ENCODE results near the gene IFT57. TPM values are rescaled to one million over a fixed set of nuclear protein-coding genes. Genes with fewer than 3 reads are reported as not detected.

Gene IFT57
- total and polyA plus RNA-seq, 10 of the 15 experiments (the other 5 are each of a cell fraction or from before 2014, with no cell fraction given), result 1.8 to 25.0 (median 7.5) TPM

- no peak overlapping the region for H3K27ac ChIP-seq (ENCODE audit: control insufficient read depth, insufficient read depth)
- H4K20me1 ChIP-seq (ENCODE audit: control insufficient read depth, insufficient read depth), result no peaks in the 10 kb centered on the region
- H3K9me3 ChIP-seq (replicated peaks; ENCODE audit: control insufficient read depth, insufficient read depth, low read length), result no peaks in the 10 kb centered on the region
- no peak overlapping the region for H3K4me2 ChIP-seq (ENCODE audit: control insufficient read depth, insufficient read depth)
- H3K79me2 ChIP-seq (ENCODE audit: control insufficient read depth, insufficient read depth, low read length), result no peaks in the 10 kb centered on the region
- DNase-seq (ENCODE audit: low read depth, low spot score) (no peak), FAIRE-seq (no peak), ATAC-seq (no peak)
- H3K27me3 ChIP-seq (replicated peaks in 1 of 2; ENCODE audit: control insufficient read depth in 2 of 2, insufficient read depth in 2 of 2, low read length in 1 of 2), result no peaks in the 10 kb centered on the region
- 56% methylated on average over 2 of the region's 2 CpGs for WGBS (ENCODE audit: insufficient coverage, insufficient replicate concordance, low lambda C conversion rate, missing lambda C conversion rate)
- no peak overlapping the region for H3K9ac ChIP-seq (ENCODE audit: control insufficient read depth, insufficient read depth, low read length)
- H2AFZ ChIP-seq (ENCODE audit: control insufficient read depth, low read depth, low read length), result no peak overlapping the region
- no TSS peak for BruUV-seq (replicated peaks)
- no peaks in the 10 kb centered on the region for H3K4me1 ChIP-seq (ENCODE audit: control insufficient read depth, insufficient read depth, low read length)
- ChIA-PET SMC1A (ENCODE audit: uncharacterized antibody, unreplicated experiment) (no interaction called here), POLR2A (no interaction called here), CTCF (no interaction called here), RAD21 (ENCODE audit: unreplicated experiment) (no interaction called here)
- no peak for TF ChIP-seq CBFB (IDR thresholded peaks at IDR 0.05; ENCODE audit: low read depth)
- no peak for TF ChIP-seq SIX5 (IDR thresholded peaks at IDR 0.05; ENCODE audit: low read depth, low read length, severe bottlenecking)
- no peak for TF ChIP-seq STAT3 (IDR thresholded peaks at IDR 0.05; ENCODE audit: low read depth, low read length)
- no peak for TF ChIP-seq E2F4 (IDR thresholded peaks at IDR 0.05; ENCODE audit: low read depth, low read length)
- TF ChIP-seq ATF2 (IDR thresholded peaks at IDR 0.05; ENCODE audit: low read length), result no peak
- TF ChIP-seq ZNF687 (IDR thresholded peaks at IDR 0.05), result no peak
- no peak for TF ChIP-seq BRCA1 (IDR thresholded peaks at IDR 0.05; ENCODE audit: low read depth, low read length)
- no peak for TF ChIP-seq NFXL1 (IDR thresholded peaks at IDR 0.05; ENCODE audit: borderline replicate concordance)
- no peak for TF ChIP-seq ZBTB40 (IDR thresholded peaks at IDR 0.05; ENCODE audit: borderline replicate concordance)
- no peak for TF ChIP-seq NFIC (IDR thresholded peaks at IDR 0.05; ENCODE audit: low read depth, low read length)
- TF ChIP-seq CEBPB (IDR thresholded peaks at IDR 0.05; ENCODE audit: borderline replicate concordance in 1 of 2, low read depth in 2 of 2, low read length in 2 of 2), result no peak
- TF ChIP-seq SPI1 (IDR thresholded peaks at IDR 0.05; ENCODE audit: borderline replicate concordance, insufficient read depth, low read depth, low read length), result no peak
- TF ChIP-seq BCL11A (IDR thresholded peaks at IDR 0.05; ENCODE audit: low read depth, low read length), result no peak
- TF ChIP-seq IRF4 (IDR thresholded peaks at IDR 0.05; ENCODE audit: low read depth, low read length), result no peak
- no peaks in the 10 kb centered on the region for H3K36me3 ChIP-seq (ENCODE audit: control insufficient read depth in 2 of 2, insufficient read depth in 2 of 2, low read length in 1 of 2)
- H3K4me3 ChIP-seq, result no peak overlapping the region
- intact Hi-C loops (cut with micrococcal nuclease; ENCODE audit: unreplicated experiment), result no loop called here
- in situ Hi-C loops (cut with MboI), result no loop called here
These were observed 49.4 kb upstream of the IFT57 start for GRCh38 chr3:108271626-108272025.
